CD4-positive, alpha-beta T cell treated with Interleukin-4 for 4 hours (primary cell): ENCODE measurements around the gene U2AF1L4.

Source experiments
- DNase-seq: peaks from one replicate; pipeline ENCODE4 v3.0.0-alpha.2; 2020

The U2AF1L4 gene

GRCh38 chr19:35740108-35740422 is 5.2 kb downstream of the U2AF1L4 start:
- DNase-seq: no peak

GRCh38 chr19:35739275-35740107 is 5.7 kb downstream of the U2AF1L4 start:
- DNase-seq: no peak

- no peak for DNase-seq
These were observed 6.4 kb downstream of the U2AF1L4 start for GRCh38 chr19:35738887-35739229.

- no peak for DNase-seq
These were observed 7.0 kb downstream of the U2AF1L4 start for GRCh38 chr19:35738021-35738886.

- no peak for DNase-seq
These were observed 8.0 kb downstream of the U2AF1L4 start for GRCh38 chr19:35736913-35737886.

- no peak for DNase-seq
These were observed 10.3 kb downstream of the U2AF1L4 start for GRCh38 chr19:35734889-35735288.

GRCh38 chr19:35734273-35734672 is 10.9 kb downstream of the U2AF1L4 start:
- no peak for DNase-seq

- DNase-seq: no peak
These were observed 11.8 kb downstream of the U2AF1L4 start for GRCh38 chr19:35733180-35734125.

GRCh38 chr19:35732540-35733179 is 12.6 kb downstream of the U2AF1L4 start:
- DNase-seq: no peak

GRCh38 chr19:35731779-35732405 is 13.3 kb downstream of the U2AF1L4 start:
- no peak for DNase-seq

- DNase-seq: no peak
These were observed 13.9 kb downstream of the U2AF1L4 start for GRCh38 chr19:35731353-35731752.

- DNase-seq: no peak
These were observed 14.9 kb downstream of the U2AF1L4 start for GRCh38 chr19:35730326-35730725.

GRCh38 chr19:35729763-35730162 is 15.5 kb downstream of the U2AF1L4 start:
- no peak for DNase-seq

- DNase-seq: no peak
These were observed 16.2 kb downstream of the U2AF1L4 start for GRCh38 chr19:35729021-35729420.

- DNase-seq: no peak
These were observed 17.1 kb downstream of the U2AF1L4 start for GRCh38 chr19:35727956-35728706.

- DNase-seq: no peak
These were observed 17.9 kb downstream of the U2AF1L4 start for GRCh38 chr19:35727053-35727955.

GRCh38 chr19:35725216-35725861 is 19.9 kb downstream of the U2AF1L4 start:
- DNase-seq: no peak

- no peak for DNase-seq
These were observed 20.7 kb downstream of the U2AF1L4 start for GRCh38 chr19:35724560-35724959.
